GM12878 (cell line): ENCODE data around the gene SELENOP. TPM values are rescaled to one million over a fixed set of nuclear protein-coding genes. Genes with fewer than 3 reads are reported as not detected.

Source experiments
- ATAC-seq: fragments of 200-7000 bp; cut with Tn5 transposase; 3 replicates; pipeline ENCODE4 v1.9.1; 2020; ENCODE audit warnings: mild to moderate bottlenecking, moderate library complexity
- BruUV-seq: library from RNA; stranded (reverse); fragments of 400-500 nt; replicated peaks from 2 replicates; lab custom pipeline; 2021; lab: Mats Ljungman, UMichigan
- CTCF ChIA-PET: fragments of 300-600 bp; sonication (Branson Sonifier 250); formaldehyde crosslinking; extraction: SDS; loops from one replicate; lab custom pipeline; 2021; ENCODE audit warnings: inconsistent platforms; lab: Yijun Ruan, JAX
- POLR2A ChIA-PET: fragments of 350-600 bp; formaldehyde crosslinking; extraction: SDS; loops from one replicate; lab custom pipeline; 2021; ENCODE audit warnings: inconsistent platforms; lab: Charles Lee
- RAD21 ChIA-PET: fragments of 300-600 bp; sonication (Branson Sonifier 250); formaldehyde crosslinking; loops from one replicate; lab custom pipeline; 2023; ENCODE audit warnings: antibody characterized with exemption; ENCODE audit not compliant: unreplicated experiment; lab: Charles Lee
- SMC1A ChIA-PET: fragments of 300-600 bp; sonication (Branson Sonifier 250); formaldehyde crosslinking; loops from one replicate; lab custom pipeline; 2023; ENCODE audit not compliant: unreplicated experiment, uncharacterized antibody; lab: Charles Lee
- DNase-seq: peaks from one replicate; pipeline ENCODE4 v3.0.0-alpha.2; 2011; ENCODE audit warnings: low read depth, low spot score
- FAIRE-seq: peaks from 3 replicates; lab custom pipeline; 2011; peaks lifted over from hg19 to GRCh38; lab: Jason Lieb, UNC
- H2AFZ ChIP-seq: 2 replicates; pipeline ENCODE4 v1.6.0; 2011; ENCODE audit warnings: low read depth, low read length, control low read depth; ENCODE audit not compliant: control insufficient read depth
- H3K27ac ChIP-seq: 2 replicates; pipeline ENCODE4 v1.5.1; 2011; ENCODE audit warnings: control low read depth; ENCODE audit not compliant: control insufficient read depth, insufficient read depth
- H3K27me3 ChIP-seq, 2 experiments: replicated peaks in 1 of 2; 2 replicates each; pipeline versions ENCODE4 v1.6.0 to v1.6.1; 2011; ENCODE audit warnings: low read length in 1 of 2; ENCODE audit not compliant: control insufficient read depth in 2 of 2, insufficient read depth in 2 of 2
- H3K36me3 ChIP-seq, 2 experiments: 2 replicates each; pipeline ENCODE4 v1.5.1; 2011; ENCODE audit warnings: low read length in 1 of 2; ENCODE audit not compliant: control insufficient read depth in 2 of 2, insufficient read depth in 2 of 2
- H3K4me1 ChIP-seq: 2 replicates; pipeline ENCODE4 v1.6.1; 2011; ENCODE audit warnings: mild to moderate bottlenecking, low read length, moderate library complexity, mixed read lengths; ENCODE audit not compliant: control insufficient read depth, insufficient read depth
- H3K4me2 ChIP-seq: 2 replicates; pipeline ENCODE4 v1.6.0; 2011; ENCODE audit warnings: control low read depth; ENCODE audit not compliant: control insufficient read depth, insufficient read depth
- H3K4me3 ChIP-seq: fragments of 200-600 bp; sonication (generic); 2 replicates; pipeline ENCODE4 v1.5.1; 2016
- H3K79me2 ChIP-seq: 2 replicates; pipeline ENCODE4 v1.6.0; 2011; ENCODE audit warnings: low read length; ENCODE audit not compliant: control insufficient read depth, insufficient read depth
- H3K9ac ChIP-seq: 2 replicates; pipeline ENCODE4 v1.8.0; 2011; ENCODE audit warnings: low read length, control low read depth, mixed read lengths; ENCODE audit not compliant: control insufficient read depth, insufficient read depth
- H3K9me3 ChIP-seq: replicated peaks from 3 replicates; pipeline ENCODE4 v1.5.1; 2011; ENCODE audit warnings: mild to moderate bottlenecking, low read length; ENCODE audit not compliant: control insufficient read depth, insufficient read depth
- H4K20me1 ChIP-seq: 2 replicates; pipeline ENCODE4 v1.6.0; 2011; ENCODE audit not compliant: control insufficient read depth, insufficient read depth
- BRCA1 ChIP-seq: IDR thresholded peaks from 2 replicates; pipeline ENCODE4 v1.6.1; 2011; ENCODE audit warnings: low read depth, low read length, improper control_type of control experiment
- CHD4 ChIP-seq: fragments of 200-600 bp; sonication (generic); IDR thresholded peaks from 2 replicates; pipeline ENCODE4 v1.6.1; 2016; ENCODE audit warnings: mild to moderate bottlenecking
- CREB1 ChIP-seq: IDR thresholded peaks from 2 replicates; pipeline ENCODE4 v1.6.1; 2012; ENCODE audit warnings: low read depth, mild to moderate bottlenecking, inconsistent platforms
- IKZF2 ChIP-seq, 2 experiments: fragments of 450-650 bp; IDR thresholded peaks; 2 replicates each; pipeline ENCODE4 v1.6.1; 2017; ENCODE audit warnings: mild to moderate bottlenecking in 2 of 2, moderate library complexity in 2 of 2
- IRF3 ChIP-seq: fragments of 450-650 bp; IDR thresholded peaks from 2 replicates; pipeline ENCODE4 v1.6.1; 2014; ENCODE audit warnings: mild to moderate bottlenecking
- MYC ChIP-seq: IDR thresholded peaks from 2 replicates; pipeline ENCODE4 v1.6.1; 2011; ENCODE audit warnings: mild to moderate bottlenecking, low read length, moderate library complexity, inconsistent platforms; ENCODE audit not compliant: insufficient read depth, insufficient replicate concordance, insufficient read length, severe bottlenecking
- POLR2AphosphoS2 ChIP-seq: IDR thresholded peaks from 2 replicates; pipeline ENCODE4 v1.6.1; 2011; ENCODE audit warnings: low read depth, mild to moderate bottlenecking, low read length, improper control_type of control experiment, moderate library complexity
- RBBP5 ChIP-seq: fragments of 200-600 bp; sonication (generic); conservative IDR thresholded peaks from 2 replicates; pipeline ENCODE4 v1.6.1; 2016
- RELA ChIP-seq: fragments of 450-650 bp; IDR thresholded peaks from 2 replicates; pipeline ENCODE4 v1.8.0; 2014; ENCODE audit warnings: borderline replicate concordance; ENCODE audit not compliant: partially characterized antibody
- SKIL ChIP-seq: fragments of 450-650 bp; IDR thresholded peaks from 2 replicates; pipeline ENCODE4 v1.6.1; 2017; ENCODE audit warnings: mild to moderate bottlenecking, low read depth, inconsistent platforms; ENCODE audit not compliant: poor library complexity, severe bottlenecking
- TCF3 ChIP-seq: IDR thresholded peaks from 2 replicates; pipeline ENCODE4 v1.6.1; 2012; ENCODE audit warnings: low read depth, mild to moderate bottlenecking, low read length, borderline replicate concordance; ENCODE audit not compliant: insufficient read depth
- ZBED1 ChIP-seq: IDR thresholded peaks from 2 replicates; pipeline ENCODE4 v1.6.1; 2016; ENCODE audit warnings: borderline replicate concordance
- ZBTB33 ChIP-seq: fragments of 450-650 bp; IDR thresholded peaks from 2 replicates; pipeline ENCODE4 v1.6.1; 2017; ENCODE audit warnings: mild to moderate bottlenecking
- ZNF622 ChIP-seq: fragments of 450-650 bp; IDR thresholded peaks from 2 replicates; pipeline ENCODE4 v1.6.1; 2017; ENCODE audit warnings: mild to moderate bottlenecking, inconsistent platforms
- ZZZ3 ChIP-seq: IDR thresholded peaks from 2 replicates; pipeline ENCODE4 v1.6.1; 2011; ENCODE audit warnings: low read depth; ENCODE audit not compliant: control insufficient read depth, insufficient read length
- WGBS: methylation state at CpG from one replicate; pipeline ENCODE4 v1.1.6; 2016; ENCODE audit warnings: low lambda C conversion rate; ENCODE audit not compliant: insufficient replicate concordance, insufficient coverage; ENCODE audit errors: missing lambda C conversion rate; 5-methylcytosine and 5-hydroxymethylcytosine counted together
- in situ Hi-C: fragments of 300-500 bp; cut with MboI; formaldehyde crosslinking; loops from 9 replicates; pipeline ENCODE4 v1.14.3; 2018; ENCODE audit warnings: mixed read lengths
- intact Hi-C: fragments of 100-400 bp; cut with micrococcal nuclease; formaldehyde crosslinking; loops from one replicate; pipeline ENCODE4 v1.14.2; 2022; ENCODE audit not compliant: unreplicated experiment
- polyA plus RNA-seq, 11 experiments: library from polyadenylated mRNA; depleted of rRNA in 4 of 11; unstranded in 6 of 11; stranded (reverse) in 5 of 11; fragments of >200 nt; fragmentation: Nextera tagmentation in 4 of 11; fragmentation: Illumina TruSeq in 1 of 11; extraction: Ambion mirVana in 4 of 11; extraction: Trizol in 1 of 11; gene quantifications; 1 replicate in 1 of 11; 2 replicates in 10 of 11; pipeline versions ENCODE4 v1.2.1 to v1.2.3, GENCODE V29; 2011 to 2016; ENCODE audit warnings: inconsistent platforms in 2 of 11, missing spikeins in 2 of 11, low read depth in 1 of 11
- total RNA-seq, 4 experiments: library from RNA; depleted of rRNA in 3 of 4; stranded (reverse); fragments of >200 nt in 3 of 4; fragmentation: Illumina TruSeq in 1 of 4; extraction: Trizol in 1 of 4; gene quantifications; 2 replicates each; pipeline versions ENCODE4 v1.2.1 to v1.2.3, GENCODE V29; 2013 to 2021

The SELENOP gene
- total and polyA plus RNA-seq, 10 of the 15 experiments (the other 5 are each of a cell fraction or from before 2014, with no cell fraction given), result 0.08 to 5.1 (median 0.88) TPM; not detected in 3

GRCh38 chr5:42768106-42768504, 43.6 kb downstream of the SELENOP start:
- Histone ChIP-seq H3K4me3 (no peak overlapping the region), H3K4me1 (no peaks in the 10 kb centered on the region), H3K9ac (no peak overlapping the region), H3K79me2 (no peaks in the 10 kb centered on the region), H4K20me1 (no peaks in the 10 kb centered on the region), H3K27ac (no peak overlapping the region), H2AFZ (no peak overlapping the region), H3K36me3 (no peaks in the 10 kb centered on the region), H3K4me2 (no peak overlapping the region), H3K27me3 (no peaks in the 10 kb centered on the region), H3K9me3 (no peaks in the 10 kb centered on the region)
- intact Hi-C loops (loop anchor here (5.0 kb wide), 3 partner anchors 119 to 911 kb away; no protein-coding TSS in a partner anchor), in situ Hi-C loops (loop anchor here (10.0 kb wide), 1 partner anchor 913 kb away; no protein-coding TSS in a partner anchor)
- ATAC-seq, result no peak
- TF ChIP-seq ZBED1, result no peak
- TF ChIP-seq POLR2AphosphoS2, result no peak
- TF ChIP-seq RELA, result no peak
- TF ChIP-seq ZNF622, result no peak
- TF ChIP-seq TCF3, result no peak
- no peak for TF ChIP-seq IKZF2 (IDR thresholded peaks at IDR 0.05)
- TF ChIP-seq ZBTB33, result no peak
- TF ChIP-seq RBBP5, result no peak
- no peak for TF ChIP-seq ZZZ3
- no peak for TF ChIP-seq MYC
- no peak for TF ChIP-seq CHD4
- no peak for TF ChIP-seq CREB1
- no peak for TF ChIP-seq SKIL
- TF ChIP-seq BRCA1, result no peak
- TF ChIP-seq IRF3, result no peak
- RAD21 ChIA-PET, result interaction anchor here (0.5 to 1.6 kb wide), 15 partner anchors 41 to 912 kb away, joined by 3 to 28 read pairs (median 4); partner anchors contain the start of genes GHR and SELENOP
- CTCF ChIA-PET, result interaction anchor here (0.6 to 1.8 kb wide), 27 partner anchors 9 to 913 kb away, joined by 3 to 29 read pairs (median 5); partner anchors contain the start of genes CCDC152 and GHR
- 0% methylated on average over 1 of the region's 1 CpG for WGBS
- BruUV-seq, result no TSS peak
- no peak for DNase-seq
- SMC1A ChIA-PET, result interaction anchor here (0.7 to 1.7 kb wide), 26 partner anchors 11 to 1072 kb away, joined by 3 to 17 read pairs (median 4); partner anchors contain the start of gene GHR
- POLR2A ChIA-PET, result no interaction called here
- no peak for FAIRE-seq
